ENCODE data around the gene MAP2K5.

The MAP2K5 gene

DNA sequence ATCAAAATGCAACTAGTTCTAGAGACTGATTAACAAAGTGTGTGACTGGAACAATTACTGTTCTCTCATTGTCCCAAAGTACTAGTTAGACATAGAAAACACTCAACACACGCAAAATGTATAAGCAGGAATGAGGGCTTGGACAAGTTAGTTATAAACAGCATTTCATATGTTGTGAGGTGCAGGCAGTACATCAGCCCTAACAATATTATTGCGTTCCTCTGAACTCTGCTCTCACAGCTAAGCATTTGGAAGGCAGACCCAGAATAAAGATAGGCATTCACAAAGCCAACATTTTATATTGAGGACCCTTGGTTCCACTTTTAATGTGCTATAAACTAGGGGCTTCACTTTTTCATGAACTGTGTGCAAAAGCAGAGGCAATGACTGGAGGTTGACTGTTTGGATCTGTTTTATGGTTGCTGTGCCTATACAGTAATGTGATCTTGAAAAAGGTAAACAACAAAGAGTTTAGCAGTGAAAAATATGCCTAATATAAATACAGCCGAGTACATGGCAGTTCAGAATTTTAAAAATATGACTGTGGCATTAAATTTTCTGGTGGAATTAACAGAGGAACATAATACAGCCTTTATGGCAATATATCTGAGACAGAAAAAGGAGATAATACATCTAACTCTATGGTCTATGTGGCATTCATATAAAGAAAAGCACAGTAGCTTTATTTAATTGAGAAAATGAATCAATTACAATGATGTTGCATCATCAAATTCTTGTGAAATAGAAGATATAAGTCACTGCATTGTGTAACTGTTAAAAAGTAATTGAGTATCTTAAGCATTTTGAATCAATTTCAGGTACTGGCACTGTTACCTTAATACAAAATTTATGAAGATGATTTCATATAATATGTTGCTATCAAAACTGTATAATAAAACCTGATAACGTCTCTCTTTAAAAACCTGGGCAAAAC lies 202.8 kb downstream of the MAP2K5 start:
- TF ChIP-seq, protein P1, sequence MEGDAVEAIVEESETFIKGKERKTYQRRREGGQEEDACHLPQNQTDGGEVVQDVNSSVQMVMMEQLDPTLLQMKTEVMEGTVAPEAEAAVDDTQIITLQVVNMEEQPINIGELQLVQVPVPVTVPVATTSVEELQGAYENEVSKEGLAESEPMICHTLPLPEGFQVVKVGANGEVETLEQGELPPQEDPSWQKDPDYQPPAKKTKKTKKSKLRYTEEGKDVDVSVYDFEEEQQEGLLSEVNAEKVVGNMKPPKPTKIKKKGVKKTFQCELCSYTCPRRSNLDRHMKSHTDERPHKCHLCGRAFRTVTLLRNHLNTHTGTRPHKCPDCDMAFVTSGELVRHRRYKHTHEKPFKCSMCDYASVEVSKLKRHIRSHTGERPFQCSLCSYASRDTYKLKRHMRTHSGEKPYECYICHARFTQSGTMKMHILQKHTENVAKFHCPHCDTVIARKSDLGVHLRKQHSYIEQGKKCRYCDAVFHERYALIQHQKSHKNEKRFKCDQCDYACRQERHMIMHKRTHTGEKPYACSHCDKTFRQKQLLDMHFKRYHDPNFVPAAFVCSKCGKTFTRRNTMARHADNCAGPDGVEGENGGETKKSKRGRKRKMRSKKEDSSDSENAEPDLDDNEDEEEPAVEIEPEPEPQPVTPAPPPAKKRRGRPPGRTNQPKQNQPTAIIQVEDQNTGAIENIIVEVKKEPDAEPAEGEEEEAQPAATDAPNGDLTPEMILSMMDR (IDR thresholded peaks at IDR 0.05; ENCODE audit: borderline replicate concordance, insufficient read depth, low read depth, low read length) = no peak
- H3K4me3 ChIP-seq (ENCODE audit: low read depth, low read length) = no peak overlapping the region

DNA sequence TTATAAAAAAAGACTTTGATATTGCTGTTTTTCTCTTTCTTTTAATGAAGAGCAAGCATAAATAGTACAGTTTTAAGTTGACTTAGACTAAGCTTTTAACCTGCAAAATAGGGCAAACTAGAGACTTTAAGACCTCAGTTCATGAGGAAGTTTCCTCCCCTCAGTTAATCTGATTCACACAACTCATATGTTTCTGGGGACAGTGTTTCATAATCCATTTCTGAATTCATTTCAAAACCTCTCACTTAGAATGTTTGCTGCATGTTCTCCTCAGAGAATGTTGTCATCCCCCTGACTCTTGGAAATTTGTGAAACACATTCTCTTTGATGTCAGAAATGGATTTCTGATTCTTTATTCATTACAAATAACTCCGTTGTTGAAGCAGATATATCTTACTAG lies 203.5 kb downstream of the MAP2K5 start:
- TF ChIP-seq, protein P1 (IDR thresholded peaks at IDR 0.05; ENCODE audit: borderline replicate concordance, insufficient read depth, low read depth, low read length) = no peak

DNA sequence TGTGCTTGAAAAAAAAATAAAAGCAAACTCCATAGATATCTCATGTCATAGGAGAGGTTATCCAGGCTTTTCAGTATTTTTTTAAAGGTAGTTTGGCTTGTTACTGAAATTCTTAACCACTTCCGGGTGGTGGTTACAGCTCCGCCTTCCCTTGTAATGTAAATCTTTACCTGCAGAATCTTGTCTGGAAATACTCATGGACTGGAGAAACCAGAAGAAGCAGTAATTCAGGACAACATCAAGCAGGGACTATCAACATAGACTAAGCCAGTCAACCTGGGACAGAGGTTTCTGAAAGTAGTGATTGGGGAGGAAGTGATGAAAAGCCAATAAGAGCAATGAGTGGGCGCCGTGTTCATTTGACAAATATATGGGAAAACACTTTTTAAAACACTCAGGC lies 203.9 kb downstream of the MAP2K5 start:
- no peak overlapping the region for H3K4me3 ChIP-seq (ENCODE audit: low read depth, low read length)
- TF ChIP-seq, protein P1 (IDR thresholded peaks at IDR 0.05; ENCODE audit: borderline replicate concordance, insufficient read depth, low read depth, low read length) = no peak

More for the DNA sequence above, 203.5 kb downstream of the MAP2K5 start:
- no peak overlapping the region for H3K4me3 ChIP-seq (ENCODE audit: low read depth, low read length)

DNA sequence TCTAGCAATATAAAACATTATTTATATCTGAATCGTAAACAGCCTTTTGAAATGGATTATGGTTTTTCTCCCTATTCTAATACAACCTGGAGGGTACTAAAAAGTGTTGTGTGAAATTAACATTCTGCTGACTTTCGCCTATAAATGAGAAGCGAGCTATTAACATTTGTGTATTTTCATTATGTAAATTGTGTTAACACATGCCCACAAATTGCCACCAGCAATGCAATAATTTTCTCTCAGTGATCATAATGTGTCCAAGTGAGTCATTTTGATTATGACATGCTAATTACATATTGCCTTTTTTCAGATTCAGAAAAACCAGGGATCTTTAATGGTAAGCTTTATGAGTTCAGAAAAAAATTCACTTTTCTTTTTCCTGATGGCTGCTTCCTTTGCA lies 205.4 kb downstream of the MAP2K5 start:
- H3K4me3 ChIP-seq (ENCODE audit: low read depth, low read length) = no peak overlapping the region
- TF ChIP-seq, protein P1 (IDR thresholded peaks at IDR 0.05; ENCODE audit: borderline replicate concordance, insufficient read depth, low read depth, low read length) = no peak

DNA sequence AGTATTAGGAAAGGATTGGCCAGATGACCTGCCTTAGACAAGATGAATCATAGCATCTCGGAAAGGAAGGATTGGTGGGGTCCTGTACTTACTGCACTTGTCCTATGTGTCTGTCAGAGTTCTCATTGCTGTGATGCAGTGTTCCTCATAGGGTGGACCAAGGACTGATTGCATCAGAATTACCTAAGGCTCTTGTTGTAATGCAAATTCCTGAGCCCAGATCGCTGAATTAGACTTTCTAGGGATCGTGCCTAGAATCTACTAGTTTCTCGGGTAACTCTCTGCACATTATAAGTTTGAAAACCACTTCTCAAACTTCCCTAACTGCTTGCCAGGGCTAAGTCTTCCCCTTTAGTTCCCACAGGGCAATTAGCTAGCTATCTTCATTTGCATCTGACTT lies 207.9 kb downstream of the MAP2K5 start:
- H3K4me3 ChIP-seq (ENCODE audit: low read depth, low read length) = no peak overlapping the region
- TF ChIP-seq, protein P1 (IDR thresholded peaks at IDR 0.05; ENCODE audit: borderline replicate concordance, insufficient read depth, low read depth, low read length) = no peak

DNA sequence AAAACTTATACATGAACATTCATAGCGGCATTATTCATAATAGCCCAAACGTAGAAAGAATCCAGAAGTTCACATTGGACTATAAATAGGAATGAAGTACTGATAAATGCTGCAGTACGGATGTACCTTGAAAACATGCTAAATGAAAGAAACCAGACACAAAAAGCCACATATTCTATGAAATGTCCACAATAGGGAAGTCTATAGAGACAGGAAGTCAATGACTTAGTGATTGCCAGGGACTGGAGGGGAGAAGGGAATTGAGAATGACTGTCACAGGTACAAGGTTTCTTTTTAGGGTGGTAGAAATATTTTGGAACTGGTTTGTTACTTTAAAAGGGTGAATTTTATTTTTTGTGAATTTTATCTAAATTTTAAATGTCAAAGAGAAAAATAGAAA lies 211.4 kb downstream of the MAP2K5 start:
- TF ChIP-seq, protein P1 (IDR thresholded peaks at IDR 0.05; ENCODE audit: borderline replicate concordance, insufficient read depth, low read depth, low read length) = no peak

DNA sequence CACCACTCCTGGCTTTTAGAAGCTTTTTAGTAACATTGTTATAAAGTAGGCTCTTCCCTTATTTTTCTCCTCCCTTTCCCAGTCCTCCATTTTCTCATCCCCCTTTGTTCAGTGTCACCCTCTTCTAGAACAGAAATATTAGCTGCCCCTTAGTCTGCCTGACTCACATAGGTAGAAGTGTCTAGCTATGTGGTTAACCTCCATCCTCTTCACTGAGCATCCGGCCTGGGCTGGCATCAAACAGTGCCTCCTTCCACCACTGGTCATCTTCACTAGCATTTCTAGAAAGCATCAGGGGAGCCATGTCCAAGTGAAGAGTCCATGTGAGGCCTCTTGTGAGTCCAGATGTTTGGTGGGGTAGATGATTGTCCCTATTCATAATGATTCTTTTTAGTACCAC lies 212.8 kb downstream of the MAP2K5 start:
- H3K4me3 ChIP-seq (ENCODE audit: low read depth, low read length) = no peak overlapping the region
- TF ChIP-seq, protein P1 (IDR thresholded peaks at IDR 0.05; ENCODE audit: borderline replicate concordance, insufficient read depth, low read depth, low read length) = no peak

More for the DNA sequence above, 211.4 kb downstream of the MAP2K5 start:
- no peak overlapping the region for H3K4me3 ChIP-seq (ENCODE audit: low read depth, low read length)

Measured in GM12875 (cell line).